ENCODE measurements around the gene ADAM12.

The ADAM12 gene

GRCh38 chr10:126101325-126101724 is 287.0 kb downstream of the ADAM12 start:
- no peak for DNase-seq

GRCh38 chr10:126099366-126099765 is 288.9 kb downstream of the ADAM12 start:
- no peak for DNase-seq

DNA sequence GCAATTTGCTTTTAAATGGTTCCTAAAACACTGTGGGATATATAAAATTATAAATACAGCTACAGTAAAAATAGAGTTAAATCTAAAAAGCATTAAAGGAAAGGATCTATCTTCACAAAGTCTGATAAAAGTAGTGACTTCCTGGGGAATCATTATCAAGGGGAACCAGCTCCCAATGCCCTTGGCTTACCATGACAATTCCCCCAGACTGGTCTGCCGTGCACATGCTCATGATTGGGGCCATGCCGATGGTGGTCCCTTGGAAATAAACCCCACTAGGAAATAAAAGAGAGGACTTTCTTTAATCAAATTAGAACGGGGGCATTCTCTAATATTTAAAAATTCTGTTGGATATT is 290.1 kb downstream of the ADAM12 start:
- no peak for DNase-seq

GRCh38 chr10:126097558-126098225 is 290.6 kb downstream of the ADAM12 start:
- no peak for DNase-seq

GRCh38 chr10:126094537-126094936 is 293.7 kb downstream of the ADAM12 start:
- DNase-seq = no peak

- DNase-seq = no peak
Measured at GRCh38 chr10:126092366-126093215, 295.7 kb downstream of the ADAM12 start.

DNA sequence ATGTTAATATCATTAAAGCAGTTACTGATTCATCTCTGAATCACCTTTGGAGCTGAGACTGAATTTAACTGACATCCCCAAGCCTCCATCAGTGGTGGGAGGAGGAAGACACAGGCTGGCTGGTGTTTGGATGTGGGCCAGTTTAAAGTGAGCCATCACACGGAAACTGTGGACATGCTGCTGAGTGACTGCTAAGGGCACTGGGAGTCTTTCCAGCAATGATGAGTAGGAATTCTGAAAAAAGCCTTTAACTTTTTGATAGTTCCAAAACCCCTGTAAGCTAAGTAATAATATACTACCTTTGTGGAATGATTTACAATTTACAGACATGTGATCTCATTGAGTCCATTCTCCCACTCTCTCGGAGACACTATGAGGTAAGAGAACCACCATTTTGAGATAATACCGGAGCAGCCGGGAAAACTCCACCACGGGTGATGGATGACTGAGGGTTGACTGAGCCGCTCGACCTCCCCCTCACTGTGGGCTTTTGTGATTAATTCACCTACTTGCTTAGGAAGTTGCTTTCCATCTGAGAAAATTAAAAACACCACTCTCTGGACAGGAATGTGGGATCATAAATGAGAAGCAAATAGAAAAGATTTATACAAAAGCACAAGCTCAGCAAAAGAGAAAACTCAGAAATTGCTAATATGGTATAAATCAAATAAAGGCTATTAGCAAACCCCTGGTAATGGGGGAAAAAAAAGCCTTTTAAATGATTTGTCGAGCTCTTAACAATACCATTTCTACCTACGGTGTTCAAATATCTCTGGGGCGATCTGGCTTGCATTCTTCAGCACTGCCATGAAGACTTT is 297.2 kb downstream of the ADAM12 start:
- DNase-seq = no peak

- no peak for DNase-seq
Measured at GRCh38 chr10:126090443-126090842, 297.8 kb downstream of the ADAM12 start.

GRCh38 chr10:126087796-126088505 is 300.3 kb downstream of the ADAM12 start:
- DNase-seq = no peak

GRCh38 chr10:126087153-126087680 is 301.1 kb downstream of the ADAM12 start:
- DNase-seq = no peak

DNA sequence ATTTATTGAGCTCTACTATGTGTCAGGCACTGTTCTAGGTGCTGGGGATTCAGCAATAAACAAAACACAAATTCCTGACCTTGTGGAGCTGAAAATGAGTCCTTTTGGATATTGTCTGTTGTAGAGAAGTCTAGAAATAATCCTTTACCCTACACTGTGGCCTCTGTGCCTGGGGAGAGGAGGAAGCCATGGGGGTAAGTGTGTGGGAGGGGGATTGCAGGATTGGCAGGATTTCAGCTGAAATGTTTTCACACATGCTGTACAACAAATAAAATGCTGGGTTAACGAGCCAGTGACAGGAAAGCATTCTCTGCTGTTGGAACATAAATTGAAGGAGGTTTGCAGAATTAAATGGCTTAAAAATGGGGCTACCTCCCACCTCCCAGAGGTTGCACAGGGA is 302.5 kb downstream of the ADAM12 start:
- DNase-seq = no peak

GRCh38 chr10:126084369-126084768 is 303.9 kb downstream of the ADAM12 start:
- DNase-seq = no peak

DNA sequence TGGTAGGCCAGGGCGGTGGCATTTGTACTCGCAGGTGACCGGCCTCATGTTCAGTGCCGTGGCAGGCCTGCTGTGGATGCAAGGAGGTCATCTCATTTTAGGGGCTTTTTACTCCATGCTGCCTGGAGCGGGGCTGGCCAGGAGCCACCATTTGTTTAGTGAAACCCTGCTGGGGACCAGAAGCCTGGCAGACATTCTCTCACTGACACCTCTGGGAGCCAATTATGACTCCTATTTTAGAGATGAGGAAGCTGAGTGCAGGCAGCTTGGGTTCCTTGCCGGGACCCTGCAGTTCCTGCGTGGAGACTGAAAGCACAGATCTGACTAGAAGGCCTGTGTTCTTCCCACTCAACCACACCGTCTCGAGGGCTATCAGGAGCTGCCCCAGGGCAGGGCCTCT is 305.3 kb downstream of the ADAM12 start:
- no peak for DNase-seq

GRCh38 chr10:126081841-126082466 is 306.3 kb downstream of the ADAM12 start:
- DNase-seq = no peak

DNA sequence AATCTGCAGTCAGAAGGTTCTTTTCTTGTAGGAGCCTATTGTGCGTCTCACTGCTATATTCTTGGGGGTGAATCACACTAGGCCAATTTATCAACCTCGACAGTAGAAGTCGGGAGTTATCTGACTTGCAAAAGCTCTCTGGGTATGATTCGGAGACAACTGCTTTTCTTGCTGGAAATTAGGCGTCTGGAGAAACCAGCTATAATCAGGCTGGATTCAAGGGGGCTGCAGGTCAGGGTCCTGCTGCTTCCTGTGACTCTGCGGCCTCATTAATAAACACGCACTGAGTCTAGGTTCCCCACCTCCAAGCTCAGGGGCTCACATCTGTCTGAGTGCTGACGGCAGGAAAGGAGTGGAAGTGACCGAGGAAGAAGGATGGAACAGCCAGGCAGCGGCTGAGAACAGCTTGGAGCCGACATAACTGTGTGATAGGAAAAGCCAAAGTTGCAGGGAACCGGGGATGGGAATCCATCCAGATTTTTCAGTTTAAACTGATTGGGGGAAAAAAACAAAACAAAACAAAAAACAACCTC is 307.3 kb downstream of the ADAM12 start:
- no peak for DNase-seq

DNA sequence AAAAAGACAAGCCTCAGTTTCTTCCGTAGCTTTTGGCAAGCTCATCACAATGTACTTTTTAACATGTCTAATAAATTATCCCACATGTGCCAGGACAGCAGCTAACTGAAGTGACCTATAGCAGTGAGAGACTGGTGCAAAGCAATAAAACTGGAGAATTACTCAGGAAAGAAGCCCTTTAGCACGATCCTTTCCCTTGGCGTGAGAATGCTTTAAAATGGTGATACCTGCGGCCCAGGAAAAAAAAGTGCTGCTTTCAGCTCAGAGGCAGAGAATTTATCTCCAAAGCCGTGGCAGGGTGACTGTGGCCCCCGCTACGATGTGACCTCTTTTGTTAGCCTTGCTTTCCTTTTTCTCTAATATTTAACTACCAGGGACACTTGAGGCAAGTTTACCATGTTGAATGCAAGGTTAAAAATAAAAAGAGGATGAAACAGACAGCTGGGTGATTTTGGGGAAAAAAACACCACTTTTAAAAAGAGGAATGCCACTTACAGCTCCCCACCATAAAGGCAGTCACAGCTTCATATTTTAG is 307.9 kb downstream of the ADAM12 start:
- no peak for DNase-seq

GRCh38 chr10:126075009-126075408 is 313.3 kb downstream of the ADAM12 start:
- DNase-seq = no peak

GRCh38 chr10:126074291-126074690 is 314.0 kb downstream of the ADAM12 start:
- DNase-seq = no peak

- DNase-seq = no peak
Measured at GRCh38 chr10:126073606-126074005, 314.7 kb downstream of the ADAM12 start.

- no peak for DNase-seq
Measured at GRCh38 chr10:126072622-126073021, 315.7 kb downstream of the ADAM12 start.

GRCh38 chr10:126070476-126071215 is 317.6 kb downstream of the ADAM12 start:
- DNase-seq = no peak

Measured in right forelimb (tissue), 1 donor.